Measurements from ENCODE around the gene ZNF804A. TPM values are rescaled to one million over a fixed set of nuclear protein-coding genes. Genes with fewer than 3 reads are reported as not detected.
A peak's percentile ranks its signal among the peaks of the same experiment; 100 is the strongest.

Gene ZNF804A
- total RNA-seq = not detected in 2 replicates
- long read RNA-seq = 0 reads

- Mint-ChIP-seq H3K4me3 (ENCODE audit: unreplicated experiment) (peak within 1 kb of the TSS; percentile 70), H3K9me3 (ENCODE audit: unreplicated experiment) (no peaks in the 10 kb centered on the region), H3K4me1 (ENCODE audit: unreplicated experiment) (peaks cover 15% of the 10 kb centered on the region), H3K27ac (ENCODE audit: unreplicated experiment) (peak within 1 kb of the TSS; percentile 16), H3K27me3 (ENCODE audit: unreplicated experiment) (peaks cover 53% of the 10 kb centered on the region), H3K36me3 (ENCODE audit: unreplicated experiment) (no peaks in the 10 kb centered on the region)
- TF ChIP-seq, protein P1, sequence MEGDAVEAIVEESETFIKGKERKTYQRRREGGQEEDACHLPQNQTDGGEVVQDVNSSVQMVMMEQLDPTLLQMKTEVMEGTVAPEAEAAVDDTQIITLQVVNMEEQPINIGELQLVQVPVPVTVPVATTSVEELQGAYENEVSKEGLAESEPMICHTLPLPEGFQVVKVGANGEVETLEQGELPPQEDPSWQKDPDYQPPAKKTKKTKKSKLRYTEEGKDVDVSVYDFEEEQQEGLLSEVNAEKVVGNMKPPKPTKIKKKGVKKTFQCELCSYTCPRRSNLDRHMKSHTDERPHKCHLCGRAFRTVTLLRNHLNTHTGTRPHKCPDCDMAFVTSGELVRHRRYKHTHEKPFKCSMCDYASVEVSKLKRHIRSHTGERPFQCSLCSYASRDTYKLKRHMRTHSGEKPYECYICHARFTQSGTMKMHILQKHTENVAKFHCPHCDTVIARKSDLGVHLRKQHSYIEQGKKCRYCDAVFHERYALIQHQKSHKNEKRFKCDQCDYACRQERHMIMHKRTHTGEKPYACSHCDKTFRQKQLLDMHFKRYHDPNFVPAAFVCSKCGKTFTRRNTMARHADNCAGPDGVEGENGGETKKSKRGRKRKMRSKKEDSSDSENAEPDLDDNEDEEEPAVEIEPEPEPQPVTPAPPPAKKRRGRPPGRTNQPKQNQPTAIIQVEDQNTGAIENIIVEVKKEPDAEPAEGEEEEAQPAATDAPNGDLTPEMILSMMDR (IDR thresholded peaks at IDR 0.05) = no peak
- peak; percentile 84 for DNase-seq (ENCODE audit: extremely low spot score, unreplicated experiment)
Observed at GRCh38 chr2:184598316-184599053, at the start of gene ZNF804A. TSS of gene ZNF804A (plus strand) at chr2:184598529. CDS start at chr2:184598960, 431 bp downstream.

DNA sequence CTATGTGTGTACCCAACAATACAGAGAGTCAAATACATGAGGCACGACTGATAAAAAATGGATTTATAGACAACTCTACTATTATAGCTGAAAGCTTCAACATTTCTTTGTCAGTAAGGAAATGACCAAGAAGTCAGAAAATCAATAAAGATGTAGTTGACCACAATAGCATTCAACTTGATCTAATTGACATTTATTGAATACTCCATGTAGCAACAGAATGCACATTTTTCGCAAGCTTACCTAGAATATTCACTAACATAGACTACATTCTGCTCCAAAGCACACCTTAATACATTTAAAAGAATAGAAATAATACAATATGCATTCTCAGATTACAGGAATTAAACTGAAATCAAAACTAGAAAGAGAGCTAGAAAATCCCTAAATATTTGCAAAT is 49.2 kb upstream of the ZNF804A start:
- Mint-ChIP-seq H3K27me3 (ENCODE audit: unreplicated experiment) (no peaks in the 10 kb centered on the region), H3K27ac (ENCODE audit: unreplicated experiment) (no peak overlapping the region), H3K9me3 (ENCODE audit: unreplicated experiment) (peaks cover 4% of the 10 kb centered on the region), H3K36me3 (ENCODE audit: unreplicated experiment) (no peaks in the 10 kb centered on the region), H3K4me3 (ENCODE audit: unreplicated experiment) (no peak overlapping the region), H3K4me1 (ENCODE audit: unreplicated experiment) (peaks cover 7% of the 10 kb centered on the region)
- TF ChIP-seq, protein P1 (IDR thresholded peaks at IDR 0.05) = no peak
- no peak for DNase-seq (ENCODE audit: extremely low spot score, unreplicated experiment)

- TF ChIP-seq, protein P1 (IDR thresholded peaks at IDR 0.05) = no peak
- peaks cover 4% of the 10 kb centered on the region for H3K9me3 Mint-ChIP-seq (ENCODE audit: unreplicated experiment)
- H3K27me3 Mint-ChIP-seq (ENCODE audit: unreplicated experiment) = no peaks in the 10 kb centered on the region
- no peaks in the 10 kb centered on the region for H3K36me3 Mint-ChIP-seq (ENCODE audit: unreplicated experiment)
- no peak overlapping the region for H3K4me3 Mint-ChIP-seq (ENCODE audit: unreplicated experiment)
- H3K27ac Mint-ChIP-seq (ENCODE audit: unreplicated experiment) = peak overlapping the region; percentile 27
- DNase-seq (ENCODE audit: extremely low spot score, unreplicated experiment) = no peak
- H3K4me1 Mint-ChIP-seq (ENCODE audit: unreplicated experiment) = peaks cover 7% of the 10 kb centered on the region
Observed at GRCh38 chr2:184551626-184552025, 46.7 kb upstream of the ZNF804A start.

DNA sequence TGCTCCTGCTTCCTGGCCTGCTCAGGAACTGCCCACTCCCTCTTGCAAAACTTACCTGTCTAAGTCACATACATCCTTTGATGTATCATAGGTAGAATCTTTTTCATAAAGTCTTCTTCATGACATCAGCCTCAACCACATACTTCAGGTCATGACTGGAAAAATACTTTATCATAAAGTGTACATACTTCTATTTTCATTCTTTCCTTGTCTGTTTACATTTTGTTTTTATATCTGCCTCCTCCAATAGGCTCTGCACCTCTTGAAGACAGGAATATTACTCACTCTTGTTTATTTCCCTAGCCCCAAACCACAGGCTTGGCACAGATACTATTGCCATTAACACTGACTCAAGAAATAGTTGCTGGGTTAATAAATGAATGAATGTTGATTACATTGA is 43.6 kb upstream of the ZNF804A start:
- H3K36me3 Mint-ChIP-seq (ENCODE audit: unreplicated experiment) = no peaks in the 10 kb centered on the region
- H3K9me3 Mint-ChIP-seq (ENCODE audit: unreplicated experiment) = no peaks in the 10 kb centered on the region
- H3K4me1 Mint-ChIP-seq (ENCODE audit: unreplicated experiment) = peaks cover 7% of the 10 kb centered on the region
- no peak for DNase-seq (ENCODE audit: extremely low spot score, unreplicated experiment)
- H3K27me3 Mint-ChIP-seq (ENCODE audit: unreplicated experiment) = no peaks in the 10 kb centered on the region
- H3K27ac Mint-ChIP-seq (ENCODE audit: unreplicated experiment) = no peak overlapping the region
- TF ChIP-seq, protein P1 (IDR thresholded peaks at IDR 0.05) = no peak
- no peak overlapping the region for H3K4me3 Mint-ChIP-seq (ENCODE audit: unreplicated experiment)

DNA sequence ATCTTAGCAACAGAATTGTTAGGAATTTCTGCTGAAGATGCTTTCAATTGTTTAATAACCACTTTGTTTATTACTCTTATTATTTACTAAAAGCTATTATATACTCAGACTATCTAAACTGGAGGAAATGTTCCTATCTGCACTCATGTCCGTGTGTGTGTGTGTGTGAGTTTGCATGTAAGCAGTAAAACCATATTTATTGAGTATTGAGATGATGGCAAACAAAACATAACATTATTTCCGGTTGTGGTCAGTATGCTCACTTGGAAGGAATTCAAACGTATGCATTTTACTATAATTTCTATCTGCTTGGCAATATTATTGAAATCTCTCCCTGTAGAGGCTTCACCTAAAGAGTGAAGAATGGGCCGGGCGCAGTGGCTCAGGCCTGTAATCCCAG is 43.0 kb upstream of the ZNF804A start:
- DNase-seq (ENCODE audit: extremely low spot score, unreplicated experiment) = no peak
- no peaks in the 10 kb centered on the region for H3K9me3 Mint-ChIP-seq (ENCODE audit: unreplicated experiment)
- H3K4me1 Mint-ChIP-seq (ENCODE audit: unreplicated experiment) = peaks cover 7% of the 10 kb centered on the region
- no peaks in the 10 kb centered on the region for H3K27me3 Mint-ChIP-seq (ENCODE audit: unreplicated experiment)
- H3K27ac Mint-ChIP-seq (ENCODE audit: unreplicated experiment) = no peak overlapping the region
- H3K4me3 Mint-ChIP-seq (ENCODE audit: unreplicated experiment) = no peak overlapping the region
- TF ChIP-seq, protein P1 (IDR thresholded peaks at IDR 0.05) = no peak
- H3K36me3 Mint-ChIP-seq (ENCODE audit: unreplicated experiment) = no peaks in the 10 kb centered on the region

Measured in osteocyte (in vitro differentiated cells).